GM12878 (cell line): ENCODE results near the gene BRCA1. TPM values are rescaled to one million over a fixed set of nuclear protein-coding genes. Genes with fewer than 3 reads are reported as not detected.

ENCODE experiments used
- ASH2L ChIP-seq: fragments of 300-600, 200-600 bp; sonication (generic); IDR thresholded peaks from 2 replicates; pipeline ENCODE4 v1.6.1; 2017; ENCODE audit warnings: low read depth, mild to moderate bottlenecking, borderline replicate concordance
- BCLAF1 ChIP-seq: fragments of 450-650 bp; IDR thresholded peaks from 2 replicates; pipeline ENCODE4 v1.6.1; 2017; ENCODE audit warnings: antibody characterized with exemption, mild to moderate bottlenecking, moderate library complexity
- BHLHE40 ChIP-seq, 2 experiments: fragments of 450-650 bp in 1 of 2; IDR thresholded peaks; 2 replicates each; pipeline ENCODE4 v1.6.1; 2011 to 2017; ENCODE audit warnings: low read depth in 2 of 2, borderline replicate concordance in 1 of 2, improper control_type of control experiment in 1 of 2, low read length in 1 of 2, mild to moderate bottlenecking in 1 of 2
- BMI1 ChIP-seq: fragments of 450-650 bp; IDR thresholded peaks from 2 replicates; pipeline ENCODE4 v1.6.1; 2016; ENCODE audit warnings: mild to moderate bottlenecking, moderate library complexity, borderline replicate concordance
- E2F4 ChIP-seq: IDR thresholded peaks from 2 replicates; pipeline ENCODE4 v1.6.1; 2012; ENCODE audit warnings: low read depth, low read length, improper control_type of control experiment
- EP300 ChIP-seq, 2 experiments: fragments of 150-350 bp in 1 of 2; IDR thresholded peaks; 2 replicates each; pipeline ENCODE4 v1.6.1; 2011 to 2012; ENCODE audit warnings: low read depth in 2 of 2, low read length in 2 of 2, borderline replicate concordance in 1 of 2, improper control_type of control experiment in 1 of 2, inconsistent platforms in 1 of 2; ENCODE audit not compliant: control insufficient read depth in 1 of 2
- ETV6 ChIP-seq, 2 experiments: fragments of 450-650 bp in 1 of 2; IDR thresholded peaks in 1 of 2; conservative IDR thresholded peaks in 1 of 2; 2 replicates each; pipeline ENCODE4 v1.6.1; 2014; ENCODE audit warnings: antibody characterized with exemption in 1 of 2, borderline replicate concordance in 1 of 2, low read depth in 1 of 2, mild to moderate bottlenecking in 1 of 2, moderate library complexity in 1 of 2
- FOXK2 ChIP-seq: fragments of 450-650 bp; IDR thresholded peaks from 2 replicates; pipeline ENCODE4 v1.6.1; 2017; ENCODE audit warnings: mild to moderate bottlenecking, moderate library complexity
- FOXM1 ChIP-seq: IDR thresholded peaks from 2 replicates; pipeline ENCODE4 v1.6.1; 2012; ENCODE audit warnings: low read depth, mild to moderate bottlenecking, inconsistent platforms, low read length, moderate library complexity
- IRF5 ChIP-seq: fragments of 450-650 bp; IDR thresholded peaks from 2 replicates; pipeline ENCODE4 v1.6.1; 2017; ENCODE audit warnings: borderline replicate concordance
- MEF2A ChIP-seq: IDR thresholded peaks from 2 replicates; pipeline ENCODE4 v1.6.1; 2011; ENCODE audit warnings: low read depth, mild to moderate bottlenecking, low read length, moderate library complexity; ENCODE audit not compliant: insufficient read depth
- MTA2 ChIP-seq: fragments of 450-650 bp; IDR thresholded peaks from 2 replicates; pipeline ENCODE4 v1.6.1; 2016; ENCODE audit warnings: low read depth, mild to moderate bottlenecking, moderate library complexity
- POLR2AphosphoS5 ChIP-seq: IDR thresholded peaks from 2 replicates; pipeline ENCODE4 v1.6.1; 2011; ENCODE audit warnings: mild to moderate bottlenecking, low read length, inconsistent platforms
- REST ChIP-seq: IDR thresholded peaks from 2 replicates; pipeline ENCODE4 v1.6.1; 2012; ENCODE audit warnings: mild to moderate bottlenecking, low read depth, low read length
- RUNX3 ChIP-seq: IDR thresholded peaks from 2 replicates; pipeline ENCODE4 v1.6.1; 2012; ENCODE audit warnings: low read length, inconsistent platforms
- SPI1 ChIP-seq: IDR thresholded peaks from 2 replicates; pipeline ENCODE4 v1.6.1; 2011; ENCODE audit warnings: low read depth, mild to moderate bottlenecking, low read length, moderate library complexity, borderline replicate concordance; ENCODE audit not compliant: insufficient read depth
- SREBF1 ChIP-seq: IDR thresholded peaks from 2 replicates; pipeline ENCODE4 v1.6.1; 2012; ENCODE audit warnings: mild to moderate bottlenecking, low read length
- WRNIP1 ChIP-seq: IDR thresholded peaks from 2 replicates; pipeline ENCODE4 v1.6.1; 2011; ENCODE audit warnings: low read depth, low read length, improper control_type of control experiment, borderline replicate concordance
- YY1 ChIP-seq: IDR thresholded peaks from 2 replicates; pipeline ENCODE4 v1.6.1; 2011; ENCODE audit warnings: low read depth, mild to moderate bottlenecking, low read length
- ZNF24 ChIP-seq: fragments of 450-650 bp; IDR thresholded peaks from 2 replicates; pipeline ENCODE4 v1.6.1; 2017; ENCODE audit warnings: antibody characterized with exemption, mild to moderate bottlenecking
- polyA plus RNA-seq, 11 experiments: library from polyadenylated mRNA; depleted of rRNA in 4 of 11; unstranded in 6 of 11; stranded (reverse) in 5 of 11; fragments of >200 nt; fragmentation: Nextera tagmentation in 4 of 11; fragmentation: Illumina TruSeq in 1 of 11; extraction: Ambion mirVana in 4 of 11; extraction: Trizol in 1 of 11; gene quantifications; 1 replicate in 1 of 11; 2 replicates in 10 of 11; pipeline versions ENCODE4 v1.2.1 to v1.2.3, GENCODE V29; 2011 to 2016; ENCODE audit warnings: inconsistent platforms in 2 of 11, missing spikeins in 2 of 11, low read depth in 1 of 11
- total RNA-seq, 4 experiments: library from RNA; depleted of rRNA in 3 of 4; stranded (reverse); fragments of >200 nt in 3 of 4; fragmentation: Illumina TruSeq in 1 of 4; extraction: Trizol in 1 of 4; gene quantifications; 2 replicates each; pipeline versions ENCODE4 v1.2.1 to v1.2.3, GENCODE V29; 2013 to 2021

BRCA1 gene
- total and polyA plus RNA-seq, 10 of the 15 experiments (the other 5 are each of a cell fraction or from before 2014, with no cell fraction given): 16.8 to 71.2 (median 44.2) TPM

GRCh38 chr17:43170766-43171585, 45.8 kb upstream of the BRCA1 start, which contains the start of gene NBR1 (continued):
- TF ChIP-seq ASH2L: no peak
- no peak for TF ChIP-seq FOXM1
- no peak for TF ChIP-seq E2F4
- TF ChIP-seq WRNIP1: 0 out of 2 replicates have a peak, but pooled peaks have one; percentile 48
- TF ChIP-seq MEF2A: peak; percentile 43; the same call in 1 of the 2 replicates
- peak; percentile 92 for TF ChIP-seq RUNX3
- no peak for TF ChIP-seq REST
- TF ChIP-seq FOXK2: peak; percentile 90
- TF ChIP-seq BMI1: no peak
- no peak for TF ChIP-seq EP300 (IDR thresholded peaks at IDR 0.05; ENCODE audit: borderline replicate concordance in 1 of 2, control insufficient read depth in 1 of 2, low read depth in 2 of 2, low read length in 2 of 2)
- TF ChIP-seq YY1: peak; percentile 96
- peak; percentile 24 to 26; a peak in 1 of 4 replicates for TF ChIP-seq BHLHE40 (IDR thresholded peaks at IDR 0.05; ENCODE audit: borderline replicate concordance in 1 of 2, low read depth in 2 of 2, low read length in 1 of 2)
- TF ChIP-seq ETV6 (conservative IDR thresholded peaks at IDR 0.05 in 1 of 2, IDR thresholded peaks at IDR 0.05 in 1 of 2; ENCODE audit: borderline replicate concordance in 1 of 2, low read depth in 1 of 2): peak in 1 of 2 experiments; percentile 76; a peak in 1 of 4 replicates
- TF ChIP-seq SREBF1: no peak
- peak; percentile 64; the same call in 1 of the 2 replicates for TF ChIP-seq SPI1
- TF ChIP-seq IRF5: no peak
- TF ChIP-seq MTA2: peak; percentile 33; the same call in 1 of the 2 replicates
- no peak for TF ChIP-seq ZNF24
- TF ChIP-seq POLR2AphosphoS5: peak; percentile 90
- no peak for TF ChIP-seq BCLAF1
